NCI-H748 (cell line): ENCODE data around the gene CELF4.

ENCODE experiments used
- DNase-seq: peaks from one replicate; lab custom pipeline; 2025; ENCODE audit not compliant: unreplicated experiment; lab: John Stamatoyannopoulos, UW

Gene CELF4

DNA sequence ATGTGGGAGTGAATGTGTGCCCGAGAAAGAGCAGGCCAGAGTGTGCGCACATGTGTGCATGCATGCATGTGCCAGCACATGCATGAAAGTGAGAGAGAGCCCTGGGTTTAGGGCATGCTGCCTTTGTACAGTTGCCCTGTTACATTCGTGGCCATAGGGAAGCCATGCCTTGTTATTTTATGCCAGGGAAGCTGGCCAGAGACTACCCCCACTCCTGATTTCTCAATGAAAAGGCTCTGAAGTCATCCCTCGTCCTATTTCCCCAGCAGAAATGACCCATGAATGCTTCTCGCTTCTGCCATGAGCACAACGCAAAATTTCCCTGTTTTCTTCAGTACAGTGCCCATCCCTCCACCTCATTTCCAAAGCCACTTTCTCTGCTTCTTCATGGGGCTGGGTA, 143.0 kb downstream of the CELF4 start:
- DNase-seq = no peak

DNA sequence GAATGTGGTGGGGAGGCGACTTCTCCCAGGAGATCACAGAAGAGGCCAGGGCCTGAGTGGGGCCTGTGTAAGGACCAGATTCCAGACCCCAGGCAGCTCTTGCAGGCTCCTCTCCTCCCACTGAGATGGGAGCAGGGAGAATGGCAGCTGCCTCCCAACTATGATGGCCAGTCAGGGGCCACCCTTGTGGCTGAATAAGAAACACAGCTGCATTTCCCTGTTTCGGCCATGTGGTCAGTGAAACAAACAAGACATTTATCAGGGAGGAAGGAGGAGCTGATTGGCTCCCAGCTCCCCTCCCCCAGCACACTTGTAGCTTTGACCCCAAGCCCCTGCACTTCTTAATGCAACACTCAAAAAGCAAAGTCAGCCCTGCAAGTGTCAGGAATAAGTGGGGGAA, 143.5 kb downstream of the CELF4 start:
- DNase-seq = no peak

DNA sequence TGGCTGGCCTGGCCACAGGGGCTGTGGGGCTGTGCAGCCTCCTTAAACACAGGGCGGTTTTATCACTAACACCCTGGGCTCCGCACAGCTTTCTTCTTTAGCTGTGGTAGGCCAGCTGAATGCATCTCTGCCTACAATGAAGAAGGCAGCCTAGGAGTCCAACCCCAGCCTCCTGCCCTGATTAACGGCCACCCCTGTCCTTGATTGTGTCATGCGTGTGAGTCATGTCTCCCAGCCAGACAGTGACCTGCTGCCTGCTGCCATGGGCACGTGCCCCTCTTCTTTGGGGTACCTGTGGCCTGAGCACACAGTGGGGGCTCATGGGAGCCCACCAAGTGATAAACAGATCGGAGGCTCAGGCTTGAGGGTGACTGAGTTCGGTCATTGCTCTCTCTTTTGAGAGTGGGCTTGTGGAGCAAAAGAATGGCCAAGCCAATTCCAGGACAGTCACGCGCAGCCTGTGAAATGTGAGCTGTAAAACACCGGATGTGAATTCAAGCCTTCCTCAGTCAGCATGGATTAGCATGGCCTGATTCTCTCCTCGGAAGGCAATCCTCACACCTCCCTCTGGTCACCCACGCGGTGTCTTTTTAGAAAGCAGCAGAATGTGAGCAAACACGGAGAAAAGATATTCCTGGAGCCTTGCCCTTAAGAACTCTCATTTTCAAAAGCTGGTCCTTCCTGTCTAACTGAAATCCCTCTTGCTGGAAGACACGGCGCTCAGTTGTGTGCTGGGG, 144.1 kb downstream of the CELF4 start:
- no peak for DNase-seq

DNA sequence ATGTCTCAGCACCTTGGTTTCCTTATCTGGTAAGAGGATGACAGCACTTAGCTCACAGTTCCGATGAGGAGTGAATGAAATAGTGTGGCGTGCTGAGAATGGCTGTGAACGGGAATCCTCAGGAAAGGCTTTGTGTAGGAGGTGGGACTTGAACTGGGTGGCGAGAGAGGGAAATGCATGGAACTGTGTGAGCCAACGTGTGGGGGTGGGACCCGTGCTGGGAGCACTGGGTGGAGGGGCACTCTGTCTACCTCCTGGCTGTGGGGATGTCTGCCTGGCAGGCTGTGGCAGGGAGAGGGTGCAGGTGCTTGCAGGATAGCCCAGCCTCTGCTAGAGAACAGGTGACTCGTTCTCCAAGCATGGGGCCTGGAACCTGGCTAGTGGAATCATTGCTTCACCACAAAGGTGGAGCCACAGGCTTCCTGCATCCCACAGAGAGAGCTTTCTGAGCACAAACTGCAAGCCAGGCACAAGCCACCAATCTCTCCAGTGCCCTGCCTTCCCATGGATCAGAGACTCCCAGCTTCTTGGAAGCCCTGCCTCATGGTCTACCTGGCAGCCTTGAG, 145.2 kb downstream of the CELF4 start:
- DNase-seq = no peak

DNA sequence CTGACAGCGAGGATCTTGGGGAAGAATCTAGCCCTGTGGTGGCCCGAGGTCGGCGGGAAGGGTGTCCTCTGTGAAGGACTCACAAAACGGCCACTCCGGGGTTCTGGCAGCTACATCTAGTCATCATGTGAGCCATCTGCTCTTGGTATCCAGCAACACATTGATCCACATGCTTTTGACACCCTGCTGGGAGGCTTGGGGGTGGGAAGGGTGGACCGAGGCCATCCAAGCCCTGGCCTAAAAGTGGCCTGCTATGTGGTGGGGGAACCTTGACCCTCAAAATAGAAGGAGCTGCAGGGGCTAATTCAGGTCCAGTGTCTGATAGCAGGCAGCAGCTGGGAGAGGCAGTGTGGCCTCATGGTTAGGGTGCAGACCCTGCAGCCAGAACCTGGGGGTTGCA, 145.7 kb downstream of the CELF4 start:
- no peak for DNase-seq

DNA sequence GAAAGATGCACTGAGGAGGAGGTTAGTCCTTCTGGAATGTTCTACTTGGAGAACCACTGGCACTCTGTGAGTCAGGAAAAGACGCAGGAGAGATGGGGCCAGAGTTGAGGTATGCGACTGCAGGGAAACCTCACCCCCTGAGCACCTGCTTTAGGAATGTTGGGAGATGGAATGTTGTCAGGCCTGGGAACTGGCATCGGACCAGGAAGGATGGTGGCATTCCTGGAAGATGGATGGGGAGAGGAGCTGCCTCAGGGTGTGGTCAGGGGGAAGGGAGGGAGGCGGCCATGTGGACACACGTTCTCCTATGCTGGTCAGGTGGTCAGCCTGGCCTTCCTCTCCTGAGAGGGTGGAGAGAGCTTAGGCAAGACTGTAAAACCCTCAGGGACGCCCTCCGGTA, 146.3 kb downstream of the CELF4 start:
- no peak for DNase-seq

DNA sequence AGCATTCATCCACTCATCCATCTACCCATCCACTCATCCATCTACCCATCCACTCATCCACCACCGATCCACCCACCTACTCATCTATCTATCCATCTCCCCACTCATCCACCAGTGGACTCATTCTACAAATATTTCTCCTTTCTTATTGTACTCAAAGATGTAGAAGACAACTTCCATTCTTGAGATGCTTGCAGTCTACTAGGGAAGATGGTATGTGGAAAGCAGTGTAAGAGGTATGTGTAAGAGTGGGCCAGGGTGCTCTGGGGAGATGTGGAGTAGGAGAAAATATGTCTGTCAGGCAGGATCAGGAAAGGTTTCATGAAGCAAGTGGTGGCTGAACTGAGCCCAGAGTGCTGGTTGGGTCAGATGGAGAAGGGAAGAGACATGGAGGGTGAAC, 150.8 kb downstream of the CELF4 start:
- no peak for DNase-seq

DNA sequence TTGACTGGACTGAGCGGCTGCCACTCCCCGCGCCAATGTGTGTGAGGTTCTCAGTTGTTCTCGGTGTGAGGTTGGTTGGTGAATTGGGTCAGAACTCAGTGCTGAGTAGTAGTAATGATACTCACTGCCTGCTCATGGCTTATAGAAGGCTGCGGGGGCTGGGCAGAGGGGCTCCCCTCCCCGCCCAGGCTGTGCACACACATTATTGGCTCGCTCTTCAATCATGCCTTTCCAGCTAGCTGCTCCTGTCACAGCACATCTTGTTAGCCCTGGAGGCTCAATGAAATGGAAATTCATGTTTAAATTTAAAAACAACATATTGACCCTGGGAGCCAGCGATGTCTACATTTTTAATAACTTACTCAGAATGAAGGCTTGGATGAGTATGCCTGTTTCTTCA, 152.8 kb downstream of the CELF4 start:
- no peak for DNase-seq

DNA sequence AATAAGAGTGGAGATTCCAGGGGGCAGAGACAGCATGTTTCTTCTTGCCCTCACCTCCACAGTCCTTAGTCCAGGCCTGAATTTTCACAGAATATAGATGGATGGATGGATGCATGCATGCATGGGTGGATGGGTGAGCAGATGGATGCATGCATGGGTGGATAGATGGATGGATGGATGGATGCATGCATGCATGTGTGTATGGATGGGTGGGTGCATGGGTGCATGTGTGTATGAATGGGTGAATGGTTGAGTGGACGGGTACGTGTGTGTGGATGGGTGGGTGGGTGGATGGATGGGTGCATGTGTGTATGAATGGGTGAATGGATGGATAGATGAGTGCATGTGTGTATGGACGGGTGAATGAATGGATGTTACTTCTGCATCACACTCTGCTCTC, 153.3 kb downstream of the CELF4 start:
- no peak for DNase-seq

DNA sequence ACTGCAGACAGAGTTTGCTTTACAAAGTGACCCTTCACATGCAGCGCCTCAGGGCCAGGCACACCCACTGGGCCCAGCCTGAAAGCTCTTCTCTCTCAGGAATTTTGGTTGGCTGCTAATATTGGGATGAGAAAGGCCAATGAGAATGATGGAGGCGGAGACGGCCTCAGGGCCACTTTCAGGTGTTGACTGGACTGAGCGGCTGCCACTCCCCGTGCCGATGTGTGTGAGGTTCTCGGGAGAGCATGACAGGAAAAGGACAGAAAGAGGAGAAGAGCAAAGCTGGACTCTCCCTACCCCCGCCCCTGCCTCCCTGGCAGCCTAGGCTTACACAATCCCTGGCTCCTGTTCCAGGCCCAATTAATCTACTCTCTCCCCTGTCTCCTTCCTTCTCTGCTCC, 155.7 kb downstream of the CELF4 start:
- DNase-seq = peak; percentile 72

DNA sequence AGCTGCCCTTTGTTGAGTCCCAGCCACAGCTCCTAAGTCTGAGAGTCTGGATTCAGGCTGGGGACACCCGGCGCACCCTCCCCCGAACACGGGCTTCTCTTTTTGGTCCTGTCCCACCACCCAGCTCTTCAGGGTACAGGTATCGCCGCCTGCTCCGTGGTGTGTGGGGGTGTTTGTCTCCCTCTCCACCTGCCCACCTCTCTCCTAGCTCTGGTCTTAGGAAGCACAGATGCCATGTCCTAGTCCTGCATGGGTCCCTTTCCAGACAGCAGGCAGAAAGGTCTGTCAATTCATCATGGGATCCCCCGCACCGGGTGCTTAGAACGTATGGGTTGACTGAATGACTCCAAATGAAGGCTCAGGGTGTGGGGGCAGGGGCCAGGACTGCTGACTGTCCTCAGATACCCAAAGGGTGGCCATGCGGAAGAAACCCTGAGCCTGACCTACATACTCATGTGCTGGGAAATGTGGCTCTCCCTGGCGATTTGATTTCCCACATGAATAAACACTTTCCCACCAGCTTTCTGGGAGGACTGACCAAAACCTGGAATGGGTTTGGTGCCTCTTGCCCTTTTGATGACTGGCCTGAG, 156.8 kb downstream of the CELF4 start:
- no peak for DNase-seq

DNA sequence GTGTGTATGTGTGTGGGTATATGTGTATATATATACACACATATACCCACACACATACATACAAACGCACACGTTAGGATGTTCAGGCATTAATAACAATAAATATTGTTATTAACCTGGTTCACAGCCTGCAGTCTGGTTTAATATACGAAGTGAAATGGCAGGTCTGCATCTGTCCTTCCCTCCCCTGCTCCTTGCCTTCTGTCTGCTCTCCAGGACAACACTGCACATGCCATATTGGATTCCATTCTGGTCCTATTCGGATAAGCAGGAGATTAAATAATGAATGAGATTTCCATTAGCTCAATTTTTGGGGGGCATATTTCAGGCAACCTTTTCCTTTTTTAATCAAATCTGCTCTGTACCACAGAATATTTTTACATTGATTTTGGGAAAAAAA, 158.0 kb downstream of the CELF4 start:
- DNase-seq = no peak

DNA sequence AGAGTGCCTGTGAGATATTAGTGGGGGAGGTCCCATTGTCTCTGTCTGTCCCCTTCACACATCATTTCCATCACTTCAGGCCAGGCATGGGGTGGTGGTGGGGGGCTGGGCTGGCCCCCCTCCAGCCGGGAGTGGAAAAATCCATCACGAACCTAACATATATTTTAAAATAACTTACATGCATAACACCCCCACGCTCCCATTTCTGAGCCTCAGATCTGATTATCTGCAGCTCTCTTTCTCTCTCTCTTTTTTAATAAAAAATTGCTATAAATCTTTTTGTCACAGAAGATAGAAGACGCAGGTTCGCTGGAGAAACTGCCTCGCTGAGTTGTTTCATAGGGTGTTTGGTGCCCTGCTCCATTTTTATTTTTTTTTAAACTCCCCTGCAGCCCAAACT, 159.8 kb downstream of the CELF4 start:
- no peak for DNase-seq

DNA sequence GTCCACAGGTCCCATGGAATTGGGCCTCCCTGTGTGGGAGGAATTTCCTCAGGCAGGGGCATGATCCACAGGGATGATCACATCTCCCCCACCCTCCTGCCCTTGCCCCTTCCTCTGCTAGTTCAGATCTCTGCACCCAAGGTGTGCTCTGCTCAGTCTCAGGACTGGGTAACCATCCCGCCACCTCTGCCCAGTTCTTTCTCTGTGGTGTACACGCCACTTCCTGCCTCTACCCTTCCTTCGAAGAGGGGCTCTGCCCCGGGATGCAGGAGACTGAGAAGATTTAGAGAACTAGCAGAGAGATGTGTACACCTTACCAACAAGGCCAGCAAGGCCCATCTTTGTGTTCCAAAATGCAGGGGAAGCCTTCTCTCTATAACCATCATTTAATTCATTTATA, 160.4 kb downstream of the CELF4 start:
- no peak for DNase-seq

DNA sequence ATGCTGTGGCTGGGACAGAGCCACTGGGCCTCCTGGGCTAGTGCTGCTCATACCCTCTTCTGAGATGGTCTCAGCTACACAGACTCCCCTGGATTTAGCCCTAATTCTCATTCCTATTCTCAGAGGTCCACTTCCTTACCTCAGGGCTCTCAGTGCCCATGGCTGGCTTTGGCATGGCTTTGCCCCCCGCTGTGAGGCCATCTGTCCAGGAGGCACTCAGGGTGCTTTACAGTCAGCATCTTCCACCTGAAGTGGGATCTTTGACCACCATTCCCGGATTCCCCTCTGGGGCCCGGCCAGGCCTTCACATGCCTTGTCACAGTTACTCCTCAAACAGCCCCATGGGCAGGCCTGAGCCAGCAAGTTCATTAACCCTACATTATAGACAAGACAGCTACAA, 161.8 kb downstream of the CELF4 start:
- DNase-seq = no peak

DNA sequence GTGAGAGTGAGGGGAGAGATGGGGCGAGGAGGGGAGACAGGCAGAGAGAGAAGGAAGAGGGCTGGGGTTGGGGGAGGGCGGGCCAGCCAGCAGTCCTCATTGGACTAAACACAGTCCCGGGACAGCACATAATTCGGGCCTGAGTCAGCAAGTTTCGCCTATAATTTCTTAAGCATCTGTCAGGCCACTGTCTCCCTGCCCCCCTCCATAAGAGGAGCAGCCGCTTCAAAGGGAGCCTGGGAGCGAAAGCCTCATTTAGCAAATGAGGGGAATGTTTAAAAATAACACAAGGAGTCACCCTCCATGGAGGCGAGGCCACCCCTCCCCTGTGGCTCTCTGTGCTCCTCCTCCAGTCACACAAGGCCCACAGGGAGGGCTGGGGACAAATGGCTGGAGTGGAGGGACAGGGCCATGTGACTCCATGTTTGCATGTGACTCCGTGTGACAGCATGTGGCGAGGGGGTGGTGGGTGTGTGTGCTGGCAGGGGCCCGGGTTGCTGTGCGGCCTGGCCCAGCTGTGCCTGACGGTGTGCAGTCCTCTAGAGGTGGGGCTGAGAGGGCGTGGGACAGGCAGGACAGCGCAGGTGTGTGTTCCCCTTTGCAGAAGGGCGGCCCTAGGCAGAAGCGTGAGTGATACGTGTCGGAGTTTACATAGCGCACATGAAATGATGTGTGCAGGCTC, 162.4 kb downstream of the CELF4 start:
- peak; percentile 16 for DNase-seq

DNA sequence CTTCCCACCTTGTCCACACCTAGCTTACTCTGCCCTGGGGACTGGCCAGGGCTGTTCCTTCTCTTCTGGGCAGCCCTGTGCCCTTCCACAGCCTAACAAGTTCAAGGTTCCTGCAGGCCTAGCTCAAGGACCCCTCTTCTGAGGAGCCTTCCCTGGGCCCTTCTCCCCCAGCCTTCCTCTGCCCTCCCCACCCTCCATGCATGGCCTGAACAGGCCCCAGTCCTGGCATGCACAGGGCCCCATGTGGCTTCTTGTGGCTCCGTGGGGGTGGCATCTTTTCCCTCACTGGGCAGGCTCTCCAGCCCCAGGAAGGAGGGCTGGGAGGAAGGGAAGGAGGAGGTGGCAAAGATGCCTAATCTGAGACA, 162.9 kb downstream of the CELF4 start:
- no peak for DNase-seq

DNA sequence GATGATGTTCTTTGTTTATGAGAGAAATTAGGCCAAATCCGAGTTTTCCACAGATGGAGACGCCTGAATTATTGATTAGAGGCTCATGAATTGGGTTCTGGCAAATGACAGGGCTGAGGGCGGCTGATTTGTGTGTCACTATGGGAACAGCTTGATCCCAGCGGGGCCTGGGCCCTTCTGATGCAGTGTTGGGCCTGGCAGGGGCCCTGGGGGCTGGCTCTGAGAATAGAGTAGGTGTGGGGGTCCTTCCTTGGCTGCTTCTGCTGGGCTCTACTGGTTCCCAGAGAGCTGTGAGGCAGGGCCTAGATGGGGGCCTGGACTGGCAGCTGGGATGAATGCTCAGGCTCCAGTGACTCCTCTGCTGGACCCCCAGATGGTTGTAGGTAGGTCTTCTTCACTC, 164.8 kb downstream of the CELF4 start:
- DNase-seq = no peak

DNA sequence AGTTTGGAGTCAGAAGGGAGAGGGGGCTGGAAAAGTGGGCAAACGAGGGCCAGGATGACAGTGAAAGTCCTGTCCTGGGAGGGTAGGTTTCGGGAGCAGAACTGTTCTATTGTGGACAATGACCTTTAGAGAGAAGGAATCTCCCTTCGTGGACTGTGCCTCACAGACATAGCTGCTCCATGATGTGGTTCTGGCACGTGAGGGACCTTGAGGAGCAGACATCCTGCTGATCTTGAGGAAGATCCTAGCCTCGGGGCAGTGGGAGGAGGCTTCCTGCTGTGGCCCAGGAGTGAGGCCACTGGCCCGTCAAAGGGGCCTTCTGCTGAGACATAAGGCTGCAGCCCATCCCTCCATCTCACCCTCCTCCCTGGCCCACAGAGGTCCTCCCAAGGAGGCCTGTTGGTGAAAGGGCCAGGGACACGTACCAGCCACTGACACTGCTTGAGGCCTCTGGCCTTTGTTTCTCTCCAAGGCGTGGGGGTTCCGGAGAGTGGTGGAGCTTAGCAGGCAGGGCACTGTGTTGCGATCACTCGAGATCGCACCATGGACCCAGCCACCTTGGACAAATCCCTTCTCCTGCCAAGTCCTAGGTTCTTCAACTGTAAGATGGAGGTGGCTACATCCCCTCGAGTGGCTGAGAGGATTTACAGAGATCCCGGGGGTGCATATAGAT, 167.2 kb downstream of the CELF4 start:
- DNase-seq = no peak

DNA sequence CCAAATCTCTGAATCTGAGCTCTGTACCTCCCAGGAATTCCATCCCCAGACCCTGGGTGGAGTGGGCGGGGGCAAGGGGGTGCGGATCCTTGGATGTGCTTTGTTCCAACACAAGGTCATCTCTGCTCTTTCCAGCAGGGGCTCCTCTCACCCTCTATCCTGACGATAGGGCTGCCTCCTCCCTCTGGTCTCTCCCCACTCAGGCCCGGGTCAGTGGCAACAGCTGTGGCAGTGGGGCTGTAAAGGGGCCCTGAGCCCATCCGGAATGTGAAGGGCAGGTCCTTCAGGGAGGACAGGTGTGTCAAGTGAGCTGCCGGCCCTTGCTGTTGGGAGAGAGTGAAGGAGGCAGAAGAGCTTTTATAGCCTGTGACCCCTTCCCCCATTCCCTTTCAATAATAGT, 167.8 kb downstream of the CELF4 start:
- DNase-seq = no peak

DNA sequence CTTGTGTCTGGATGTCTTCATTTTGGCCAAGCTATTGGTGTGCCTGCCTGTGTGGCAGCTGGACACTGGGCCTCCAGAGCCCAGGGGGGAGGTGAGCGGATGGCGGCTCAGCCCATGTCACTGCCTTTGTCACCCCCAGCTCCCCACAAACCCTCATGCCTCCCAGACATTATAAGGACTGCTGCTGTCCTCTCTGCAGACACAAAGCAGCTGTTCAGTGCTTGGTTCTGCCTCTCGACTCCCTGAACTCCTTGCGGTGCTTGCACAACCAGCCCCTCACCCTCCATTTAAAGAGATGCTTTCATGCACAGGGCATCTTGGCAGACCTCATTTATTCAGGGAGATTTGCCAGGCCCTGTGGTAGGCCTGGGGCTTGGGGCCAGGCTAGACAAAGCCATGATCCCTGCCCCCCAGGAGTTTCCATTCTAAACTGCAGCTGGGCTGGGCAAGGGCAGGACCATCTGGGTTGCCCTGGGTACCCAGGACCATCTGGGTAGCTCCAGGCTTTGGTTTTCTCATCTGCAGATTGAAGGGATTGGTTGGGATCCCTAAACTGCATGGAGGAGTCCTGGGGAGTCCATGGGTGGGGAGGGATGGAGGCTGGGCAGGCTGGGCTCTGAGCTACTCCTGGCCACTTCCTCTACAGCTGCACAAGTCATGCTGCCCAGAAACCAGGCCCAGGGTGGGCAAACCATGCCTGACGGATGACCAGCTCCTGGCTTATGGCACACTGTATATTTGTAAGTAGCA, 168.5 kb downstream of the CELF4 start:
- no peak for DNase-seq
